Measurements from ENCODE around the gene CPA1. TPM values are rescaled to one million over a fixed set of nuclear protein-coding genes. Genes with fewer than 3 reads are reported as not detected.
A peak's percentile ranks its signal among the peaks of the same experiment; 100 is the strongest.

CPA1 gene
- polyA plus RNA-seq, 1 donor, result 6.5 TPM

GRCh38 chr7:130394421-130395195 lies 14.3 kb downstream of the CPA1 start:
- DNase-seq (ENCODE audit: low read depth), result no peak

GRCh38 chr7:130395421-130395820 lies 15.1 kb downstream of the CPA1 start:
- DNase-seq (ENCODE audit: low read depth), result no peak

GRCh38 chr7:130396109-130396508 lies 15.8 kb downstream of the CPA1 start:
- no peak for DNase-seq (ENCODE audit: low read depth)

GRCh38 chr7:130397051-130397757 lies 16.9 kb downstream of the CPA1 start:
- peak; percentile 75 for DNase-seq (ENCODE audit: low read depth)

- DNase-seq (ENCODE audit: low read depth), result no peak
Measured at GRCh38 chr7:130397758-130398073, 17.4 kb downstream of the CPA1 start.

GRCh38 chr7:130398526-130399090 lies 18.3 kb downstream of the CPA1 start:
- no peak for DNase-seq (ENCODE audit: low read depth)

- DNase-seq (ENCODE audit: low read depth), result no peak
Measured at GRCh38 chr7:130400120-130400572, 19.9 kb downstream of the CPA1 start.

- DNase-seq (ENCODE audit: low read depth), result no peak
Measured at GRCh38 chr7:130401101-130401500, 20.8 kb downstream of the CPA1 start.

GRCh38 chr7:130401578-130401977 lies 21.3 kb downstream of the CPA1 start:
- DNase-seq (ENCODE audit: low read depth), result no peak

GRCh38 chr7:130405003-130405402 lies 24.7 kb downstream of the CPA1 start:
- DNase-seq (ENCODE audit: low read depth), result no peak

GRCh38 chr7:130409067-130409711 lies 28.9 kb downstream of the CPA1 start:
- DNase-seq (ENCODE audit: low read depth), result no peak

GRCh38 chr7:130409712-130410072 lies 29.4 kb downstream of the CPA1 start:
- no peak for DNase-seq (ENCODE audit: low read depth)

GRCh38 chr7:130410868-130411541 lies 30.7 kb downstream of the CPA1 start:
- DNase-seq (ENCODE audit: low read depth), result no peak

- no peak for DNase-seq (ENCODE audit: low read depth)
Measured at GRCh38 chr7:130413201-130413600, 32.9 kb downstream of the CPA1 start.

- DNase-seq (ENCODE audit: low read depth), result no peak
Measured at GRCh38 chr7:130415006-130415405, 34.7 kb downstream of the CPA1 start.

- no peak for DNase-seq (ENCODE audit: low read depth)
Measured at GRCh38 chr7:130417213-130417612, 36.9 kb downstream of the CPA1 start.

GRCh38 chr7:130418306-130418705 lies 38.0 kb downstream of the CPA1 start:
- no peak for DNase-seq (ENCODE audit: low read depth)

- no peak for DNase-seq (ENCODE audit: low read depth)
Measured at GRCh38 chr7:130419658-130420057, 39.4 kb downstream of the CPA1 start.

GRCh38 chr7:130420943-130421578 lies 40.8 kb downstream of the CPA1 start:
- no peak for DNase-seq (ENCODE audit: low read depth)

GRCh38 chr7:130421684-130422083 lies 41.4 kb downstream of the CPA1 start:
- DNase-seq (ENCODE audit: low read depth), result no peak

GRCh38 chr7:130423501-130424037 lies 43.3 kb downstream of the CPA1 start:
- no peak for DNase-seq (ENCODE audit: low read depth)
